Mesodermal cell (in vitro differentiated cells): Measurements from ENCODE around the gene C17orf113.
"Not testable (repeated sequence)": the region's sequence is repeated elsewhere in the genome, so short reads cannot be mapped to it uniquely, and the experiment has no call there.

Experiments used
- H3K27ac ChIP-seq: 2 replicates; pipeline ENCODE4 v1.7.0; 2013; ENCODE audit warnings: mild to moderate bottlenecking, low read depth, low read length, moderate library complexity; ENCODE audit not compliant: severe bottlenecking
- H3K36me3 ChIP-seq: 2 replicates; pipeline ENCODE4 v1.7.1; 2013; ENCODE audit warnings: mild to moderate bottlenecking, low read length, moderate library complexity; ENCODE audit not compliant: control insufficient read depth, insufficient read depth
- H3K4me1 ChIP-seq: one replicate; pipeline ENCODE4 v1.7.1; 2013; ENCODE audit warnings: mild to moderate bottlenecking, low read length; ENCODE audit not compliant: insufficient read depth, control insufficient read depth, poor library complexity, severe bottlenecking
- H3K4me3 ChIP-seq: 2 replicates; pipeline ENCODE4 v1.7.0; 2013; ENCODE audit warnings: low read length, control low read depth, mild to moderate bottlenecking; ENCODE audit not compliant: insufficient read depth, poor library complexity, severe bottlenecking; ENCODE audit errors: extremely low read depth
- H3K9me3 ChIP-seq: 2 replicates; pipeline ENCODE4 v1.7.1; 2013; ENCODE audit warnings: mild to moderate bottlenecking, low read length, moderate library complexity; ENCODE audit not compliant: control insufficient read depth
- WGBS, 2 experiments: methylation state at CpG; one replicate each; pipeline ENCODE4 v1.1.5; 2013; ENCODE audit warnings: missing lambda C conversion rate in 2 of 2; ENCODE audit not compliant: insufficient coverage in 2 of 2; 5-methylcytosine and 5-hydroxymethylcytosine counted together

C17orf113 gene

DNA sequence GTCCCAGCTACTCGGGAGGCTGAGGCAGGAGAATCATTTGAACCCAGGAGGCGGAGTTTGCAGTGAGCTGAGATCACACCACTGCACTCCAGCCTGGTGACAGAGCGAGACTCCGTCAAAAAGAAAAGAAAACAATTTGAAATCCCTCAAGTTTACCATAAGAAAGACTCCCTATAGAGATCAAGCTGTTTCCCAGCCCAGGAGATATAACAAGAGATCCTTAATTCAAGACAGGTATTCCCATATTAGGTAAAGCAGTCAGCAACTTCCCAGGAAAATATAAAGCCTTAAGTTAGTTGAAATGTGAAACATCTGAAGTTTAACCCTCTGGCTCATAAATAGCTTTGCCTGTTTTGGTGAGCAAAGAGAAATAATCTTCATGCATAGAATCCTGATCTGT is 38.0 kb downstream of the C17orf113 start:
- 49 to 62% methylated on average over 2 to 4 of the region's 4 CpGs for WGBS, 2 experiments
- H3K27ac ChIP-seq, H3K4me3 ChIP-seq, H3K4me1 ChIP-seq, H3K9me3 ChIP-seq: not testable (repeated sequence)
- peaks cover 32% of the 10 kb centered on the region for H3K36me3 ChIP-seq

GRCh38 chr17:42010898-42011516 is 39.4 kb downstream of the C17orf113 start:
- no peaks in the 10 kb centered on the region for H3K9me3 ChIP-seq
- WGBS, 2 experiments: 88 to 100% methylated on average over 1 of the region's 3 CpGs
- no peak overlapping the region for H3K27ac ChIP-seq
- peaks cover 4% of the 10 kb centered on the region for H3K4me1 ChIP-seq
- no peak overlapping the region for H3K4me3 ChIP-seq
- peaks cover 34% of the 10 kb centered on the region for H3K36me3 ChIP-seq

DNA sequence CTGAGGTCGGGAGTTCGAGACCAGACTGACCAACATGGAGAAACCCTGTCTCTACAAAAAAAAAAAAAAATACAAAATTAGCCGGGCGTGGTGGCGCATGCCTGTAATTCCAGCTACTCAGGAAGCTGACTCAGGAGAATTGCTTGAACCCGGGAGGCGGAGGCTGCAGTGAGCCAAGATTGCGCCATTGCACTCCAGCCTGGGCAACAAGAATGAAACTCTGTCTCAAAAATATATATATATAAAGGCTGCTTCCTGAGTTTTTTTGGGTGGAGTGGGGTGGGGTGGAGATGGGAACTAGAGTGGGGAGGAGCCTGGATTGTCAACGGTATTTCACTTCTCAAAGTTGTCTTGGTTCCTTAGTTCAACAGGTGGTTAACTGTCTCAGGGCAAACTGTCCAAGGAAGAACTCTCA is 40.1 kb downstream of the C17orf113 start:
- H3K27ac ChIP-seq, H3K9me3 ChIP-seq, H3K4me1 ChIP-seq, H3K4me3 ChIP-seq: not testable (repeated sequence)
- 100% methylated on average over 1 to 5 of the region's 9 CpGs for WGBS, 2 experiments
- H3K36me3 ChIP-seq: peaks cover 31% of the 10 kb centered on the region

GRCh38 chr17:42009170-42009569 is 41.2 kb downstream of the C17orf113 start:
- no peak overlapping the region for H3K27ac ChIP-seq
- WGBS, 2 experiments: 88 to 92% methylated on average over 2 of the region's 4 CpGs

DNA sequence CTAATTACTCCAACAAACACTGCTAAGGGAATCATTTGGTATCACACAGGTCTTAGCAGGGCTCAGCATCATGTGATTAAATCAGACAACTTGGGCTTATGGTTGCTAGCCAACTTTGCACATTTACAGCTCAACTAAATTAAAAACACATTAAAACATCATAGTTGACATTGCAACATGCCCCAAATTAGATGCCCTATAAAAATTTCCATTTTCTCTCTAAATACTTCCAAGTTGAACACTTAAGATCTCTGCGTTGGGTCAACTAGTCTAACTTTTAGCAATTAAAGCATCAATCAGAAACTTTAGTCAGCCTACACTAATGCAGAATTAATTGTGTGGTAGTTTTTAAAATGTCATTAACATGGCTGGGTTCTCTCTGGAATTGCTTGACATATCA is 45.2 kb downstream of the C17orf113 start:
- H3K27ac ChIP-seq: no peak overlapping the region
- WGBS, 2 experiments: no CpG with 5 or more reads among the region's 1 CpG
- peaks cover 9% of the 10 kb centered on the region for H3K4me1 ChIP-seq
- H3K4me3 ChIP-seq: no peak overlapping the region
- H3K9me3 ChIP-seq: no peaks in the 10 kb centered on the region
- peaks cover 49% of the 10 kb centered on the region for H3K36me3 ChIP-seq

More at GRCh38 chr17:42009170-42009569, 41.2 kb downstream of the C17orf113 start:
- Histone ChIP-seq H3K4me3 (no peak overlapping the region), H3K36me3 (peaks cover 29% of the 10 kb centered on the region), H3K4me1 (peaks cover 4% of the 10 kb centered on the region), H3K9me3 (no peaks in the 10 kb centered on the region)

GRCh38 chr17:42002792-42003301 is 47.6 kb downstream of the C17orf113 start:
- 85 to 90% methylated on average over 2 of the region's 3 CpGs for WGBS, 2 experiments

GRCh38 chr17:42002175-42002791 is 48.1 kb downstream of the C17orf113 start:
- 100% methylated on average over 2 to 3 of the region's 7 CpGs for WGBS, 2 experiments
- Histone ChIP-seq H3K9me3 (no peaks in the 10 kb centered on the region), H3K4me3 (no peak overlapping the region), H3K4me1 (peaks cover 9% of the 10 kb centered on the region), H3K36me3 (peaks cover 66% of the 10 kb centered on the region), H3K27ac (no peak overlapping the region)

More at GRCh38 chr17:42002792-42003301, 47.6 kb downstream of the C17orf113 start:
- no peaks in the 10 kb centered on the region for H3K9me3 ChIP-seq
- peaks cover 9% of the 10 kb centered on the region for H3K4me1 ChIP-seq
- H3K4me3 ChIP-seq: no peak overlapping the region
- H3K27ac ChIP-seq: no peak overlapping the region
- peaks cover 62% of the 10 kb centered on the region for H3K36me3 ChIP-seq

- no peak overlapping the region for H3K27ac ChIP-seq
- no CpG with 5 or more reads among the region's 2 CpGs for WGBS, 2 experiments
Measured at GRCh38 chr17:42001729-42002128, 48.7 kb downstream of the C17orf113 start.

GRCh38 chr17:42000413-42001133 is 49.8 kb downstream of the C17orf113 start:
- peaks cover 82% of the 10 kb centered on the region for H3K36me3 ChIP-seq
- no peak overlapping the region for H3K27ac ChIP-seq

More at GRCh38 chr17:42001729-42002128, 48.7 kb downstream of the C17orf113 start:
- Histone ChIP-seq H3K36me3 (peaks cover 70% of the 10 kb centered on the region), H3K9me3 (no peaks in the 10 kb centered on the region), H3K4me3 (no peak overlapping the region), H3K4me1 (peaks cover 11% of the 10 kb centered on the region)

DNA sequence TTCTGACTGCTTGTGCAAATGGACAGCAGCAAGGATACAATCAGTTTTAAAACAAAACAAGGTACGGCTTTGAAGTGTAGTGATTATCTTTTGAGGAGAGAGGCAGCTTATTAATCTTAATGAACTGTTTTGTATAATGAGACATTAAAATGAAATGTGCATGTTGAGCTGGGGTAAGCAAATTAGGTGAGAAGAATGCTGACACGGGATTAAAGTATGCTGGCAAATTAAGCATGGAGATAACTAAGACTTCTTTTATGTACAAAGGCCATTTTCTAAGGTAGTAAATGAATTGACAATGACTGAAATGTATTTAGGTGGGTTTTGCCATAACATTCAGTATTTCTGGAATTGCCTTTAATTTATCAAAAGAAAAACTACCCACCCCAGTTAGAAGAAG is 51.9 kb downstream of the C17orf113 start:
- 50% methylated on average over 2 of the region's 2 CpGs for WGBS, 2 experiments
- H3K27ac ChIP-seq: no peak overlapping the region
- H3K36me3 ChIP-seq: peaks cover 97% of the 10 kb centered on the region
- peaks cover 11% of the 10 kb centered on the region for H3K4me1 ChIP-seq
- H3K4me3 ChIP-seq: no peak overlapping the region
- no peaks in the 10 kb centered on the region for H3K9me3 ChIP-seq

More at GRCh38 chr17:42000413-42001133, 49.8 kb downstream of the C17orf113 start:
- Histone ChIP-seq H3K4me1 (peaks cover 12% of the 10 kb centered on the region), H3K9me3 (no peaks in the 10 kb centered on the region), H3K4me3 (no peak overlapping the region)
- WGBS, 2 experiments: 100% methylated on average over 1 of the region's 3 CpGs
